Keratinocyte (primary cell): ENCODE results near the gene ACSS2. TPM values are rescaled to one million over a fixed set of nuclear protein-coding genes. Genes with fewer than 3 reads are reported as not detected.
A peak's percentile ranks its signal among the peaks of the same experiment; 100 is the strongest.

Experiments
- DNase-seq: peaks from one replicate; pipeline ENCODE4 v3.0.0-alpha.2; 2011; ENCODE audit warnings: low read depth, missing footprints, low spot score
- FAIRE-seq: peaks from 2 replicates; lab custom pipeline; 2011; peaks lifted over from hg19 to GRCh38; lab: Jason Lieb, UNC
- H2AFZ ChIP-seq: 2 replicates; pipeline ENCODE4 v1.6.0; 2012; ENCODE audit warnings: low read length, control low read depth, inconsistent platforms; ENCODE audit not compliant: control insufficient read depth
- H3K27ac ChIP-seq: 2 replicates; pipeline ENCODE4 v1.5.1; 2011; ENCODE audit warnings: low read length; ENCODE audit not compliant: control insufficient read depth, insufficient read depth
- H3K27me3 ChIP-seq: 3 replicates; pipeline ENCODE4 v1.6.0; 2011; ENCODE audit warnings: low read length; ENCODE audit not compliant: control insufficient read depth, insufficient read depth; ENCODE audit errors: extremely low read depth
- H3K36me3 ChIP-seq, 2 experiments: 2 replicates in 1 of 2; 3 replicates in 1 of 2; pipeline ENCODE4 v1.5.1; 2011; ENCODE audit warnings: low read length in 2 of 2, mild to moderate bottlenecking in 1 of 2; ENCODE audit not compliant: control insufficient read depth in 2 of 2, insufficient read depth in 2 of 2; ENCODE audit errors: extremely low read depth in 1 of 2
- H3K4me1 ChIP-seq: 3 replicates; pipeline ENCODE4 v1.5.1; 2011; ENCODE audit warnings: low read length; ENCODE audit not compliant: control insufficient read depth, insufficient read depth; ENCODE audit errors: extremely low read depth
- H3K4me2 ChIP-seq: 3 replicates; pipeline ENCODE4 v1.6.0; 2011; ENCODE audit warnings: low read depth, low read length; ENCODE audit not compliant: control insufficient read depth, insufficient read depth; ENCODE audit errors: extremely low read depth
- H3K4me3 ChIP-seq, 3 experiments: fragments of 200-600 bp in 1 of 3; sonication (generic) in 1 of 3; 2 replicates in 2 of 3; 3 replicates in 1 of 3; pipeline ENCODE4 v1.5.1; 2011 to 2016; ENCODE audit warnings: low read length in 3 of 3, mild to moderate bottlenecking in 3 of 3, control low read depth in 2 of 3, inconsistent platforms in 1 of 3, low read depth in 1 of 3, mixed read lengths in 1 of 3, mixed run types in 1 of 3, moderate library complexity in 1 of 3; ENCODE audit not compliant: control insufficient read depth in 2 of 3, insufficient read depth in 2 of 3; ENCODE audit errors: extremely low read depth in 1 of 3
- H3K79me2 ChIP-seq: 2 replicates; pipeline ENCODE4 v1.6.0; 2012; ENCODE audit warnings: low read length; ENCODE audit not compliant: control insufficient read depth, insufficient read depth
- H3K9ac ChIP-seq: 3 replicates; pipeline ENCODE4 v1.6.0; 2011; ENCODE audit warnings: low read length; ENCODE audit not compliant: control insufficient read depth, insufficient read depth; ENCODE audit errors: extremely low read depth
- H3K9me1 ChIP-seq: 3 replicates; pipeline ENCODE4 v1.6.0; 2011; ENCODE audit warnings: low read length; ENCODE audit not compliant: control insufficient read depth, insufficient read depth; ENCODE audit errors: extremely low read depth
- H3K9me3 ChIP-seq: 2 replicates; pipeline ENCODE4 v1.5.1; 2012; ENCODE audit warnings: low read depth, low read length; ENCODE audit not compliant: control insufficient read depth
- H4K20me1 ChIP-seq: 3 replicates; pipeline ENCODE4 v1.6.0; 2011; ENCODE audit warnings: low read length; ENCODE audit not compliant: control insufficient read depth, insufficient read depth; ENCODE audit errors: extremely low read depth
- CTCF ChIP-seq, 3 experiments: IDR thresholded peaks in 1 of 3; conservative IDR thresholded peaks in 1 of 3; optimal IDR thresholded peaks in 1 of 3; 2 replicates in 2 of 3; 3 replicates in 1 of 3; pipeline versions ENCODE3 to v1.5.1; 2011; ENCODE audit warnings: low read length in 3 of 3, mild to moderate bottlenecking in 3 of 3, moderate library complexity in 2 of 3, control low read depth in 1 of 3, inconsistent platforms in 1 of 3; ENCODE audit not compliant: insufficient read depth in 2 of 3; ENCODE audit errors: extremely low read depth in 1 of 3
- EZH2 ChIP-seq: IDR thresholded peaks from one replicate; pipeline ENCODE4 v1.6.1; 2012; ENCODE audit warnings: inconsistent platforms, mild to moderate bottlenecking, low read length, moderate library complexity
- dilution Hi-C: fragments of 300-500 bp; cut with MboI; formaldehyde crosslinking; loops from one replicate; pipeline ENCODE4 v1.7.0; 2020; ENCODE audit warnings: low sequenced_read_pairs; ENCODE audit not compliant: extremely low pct_ligation_motif_present
- polyA plus RNA-seq, 5 experiments: library from polyadenylated mRNA; depleted of rRNA in 3 of 5; stranded (reverse) in 3 of 5; stranded (forward) in 1 of 5; unstranded in 1 of 5; fragments of >200 nt; gene quantifications; 1 replicate in 1 of 5; 2 replicates in 3 of 5; 3 replicates in 1 of 5; pipeline versions ENCODE4 v1.2.1 to v1.2.3, GENCODE V29; 2011 to 2012; ENCODE audit warnings: missing spikeins in 2 of 5, low read depth in 1 of 5, low replicate concordance in 1 of 5

ACSS2 gene
- polyA plus RNA-seq, 1 donor (not counting 4 experiments of a cell fraction or from before 2014, with no cell fraction given) = 90.6 TPM

GRCh38 chr20:34922654-34923381 is 46.4 kb downstream of the ACSS2 start:
- dilution Hi-C loops = no loop called here
- no peak for DNase-seq
- peaks cover 27 to 59% of the 10 kb centered on the region in 2 experiments for H3K36me3 ChIP-seq

GRCh38 chr20:34923414-34923813 is 47.0 kb downstream of the ACSS2 start:
- H3K4me3 ChIP-seq = no peak overlapping the region
- no peak overlapping the region for H3K27ac ChIP-seq
- no peak for FAIRE-seq
- H2AFZ ChIP-seq = no peak overlapping the region
- no peaks in the 10 kb centered on the region for H3K79me2 ChIP-seq
- dilution Hi-C loops = no loop called here
- no peak overlapping the region for H3K9ac ChIP-seq
- H3K9me1 ChIP-seq = no peaks in the 10 kb centered on the region
- no peaks in the 10 kb centered on the region for H3K9me3 ChIP-seq
- no peaks in the 10 kb centered on the region for H3K27me3 ChIP-seq
- H3K4me2 ChIP-seq = no peak overlapping the region
- no peaks in the 10 kb centered on the region for H4K20me1 ChIP-seq
- peaks cover 43% of the 10 kb centered on the region for H3K4me1 ChIP-seq
- H3K36me3 ChIP-seq = peaks cover 29 to 64% of the 10 kb centered on the region in 2 experiments
- TF ChIP-seq EZH2 = no peak
- no peak for TF ChIP-seq CTCF (optimal IDR thresholded peaks at IDR 0.05 in 1 of 3, IDR thresholded peaks at IDR 0.05 in 1 of 3, conservative IDR thresholded peaks at IDR 0.05 in 1 of 3; ENCODE audit: extremely low read depth in 1 of 3, insufficient read depth in 2 of 3, low read length in 3 of 3)
- no peak for DNase-seq

More at GRCh38 chr20:34922654-34923381, 46.4 kb downstream of the ACSS2 start:
- H4K20me1 ChIP-seq = no peaks in the 10 kb centered on the region
- FAIRE-seq = peak; percentile 56
- peak overlapping the region; percentile 13 for H3K27ac ChIP-seq
- H3K4me2 ChIP-seq = peak overlapping the region; percentile 22
- no peak overlapping the region for H2AFZ ChIP-seq
- no peak for TF ChIP-seq CTCF (optimal IDR thresholded peaks at IDR 0.05 in 1 of 3, IDR thresholded peaks at IDR 0.05 in 1 of 3, conservative IDR thresholded peaks at IDR 0.05 in 1 of 3; ENCODE audit: extremely low read depth in 1 of 3, insufficient read depth in 2 of 3, low read length in 3 of 3)
- no peak for TF ChIP-seq EZH2
- H3K9me1 ChIP-seq = no peaks in the 10 kb centered on the region
- no peak overlapping the region for H3K4me3 ChIP-seq
- H3K9me3 ChIP-seq = no peaks in the 10 kb centered on the region
- no peaks in the 10 kb centered on the region for H3K79me2 ChIP-seq
- no peaks in the 10 kb centered on the region for H3K27me3 ChIP-seq
- peaks cover 39% of the 10 kb centered on the region for H3K4me1 ChIP-seq
- H3K9ac ChIP-seq = no peak overlapping the region
